Panc1 (cell line): Measurements from ENCODE around the gene ARHGEF10L. TPM values are rescaled to one million over a fixed set of nuclear protein-coding genes. Genes with fewer than 3 reads are reported as not detected.

Source experiments
- ATAC-seq: fragments of 200-7000 bp; cut with Tn5 transposase; 2 replicates; pipeline ENCODE4 v1.9.1; 2020; ENCODE audit warnings: mild to moderate bottlenecking, moderate library complexity
- BruUV-seq: library from RNA; stranded (reverse); fragments of 400-500 nt; replicated peaks from 2 replicates; lab custom pipeline; 2021; lab: Mats Ljungman, UMichigan
- CTCF ChIA-PET: fragments of 300-600 bp; sonication (Branson Sonifier 250); formaldehyde crosslinking; loops from one replicate; lab custom pipeline; 2022; ENCODE audit warnings: antibody characterized with exemption; lab: Charles Lee
- POLR2A ChIA-PET: fragments of 300-600 bp; sonication (Branson Sonifier 250); formaldehyde crosslinking; loops from one replicate; lab custom pipeline; 2022; ENCODE audit warnings: antibody characterized with exemption; lab: Charles Lee
- DNase-seq: peaks from one replicate; pipeline ENCODE4 v3.0.0-alpha.2; 2010; ENCODE audit warnings: low read depth, low spot score
- H3K27ac ChIP-seq: 2 replicates; pipeline ENCODE4 v1.5.1; 2011; ENCODE audit warnings: mild to moderate bottlenecking, low read length, inconsistent platforms
- H3K27me3 ChIP-seq: fragments of 200-500 bp; sonication (Bioruptor generic); 2 replicates; pipeline ENCODE4 v1.6.0; 2014; ENCODE audit warnings: low read length, inconsistent platforms; ENCODE audit not compliant: control insufficient read depth, insufficient read depth
- H3K36me3 ChIP-seq: fragments of 200-500 bp; sonication (Bioruptor generic); 2 replicates; pipeline ENCODE4 v1.5.1; 2014; ENCODE audit warnings: inconsistent platforms, mild to moderate bottlenecking, low read length, moderate library complexity; ENCODE audit not compliant: control insufficient read depth, insufficient read depth
- H3K4me1 ChIP-seq: 2 replicates; pipeline ENCODE4 v1.5.1; 2011; ENCODE audit warnings: inconsistent platforms, mild to moderate bottlenecking, low read length, moderate library complexity; ENCODE audit not compliant: control insufficient read depth, insufficient read depth
- H3K4me3 ChIP-seq, 2 experiments: 2 replicates each; pipeline ENCODE4 v1.5.1; 2011 to 2012; ENCODE audit warnings: low read depth in 2 of 2, low read length in 2 of 2, mild to moderate bottlenecking in 2 of 2, inconsistent platforms in 1 of 2, moderate library complexity in 1 of 2
- H3K9me3 ChIP-seq: fragments of 200-500 bp; sonication (Bioruptor generic); 2 replicates; pipeline ENCODE4 v1.5.1; 2014; ENCODE audit warnings: low read depth, mild to moderate bottlenecking, inconsistent platforms, low read length, moderate library complexity; ENCODE audit not compliant: control insufficient read depth, insufficient read depth
- POLR2AphosphoS5 ChIP-seq: IDR thresholded peaks from 2 replicates; pipeline ENCODE4 v1.6.1; 2012; ENCODE audit warnings: mild to moderate bottlenecking, low read depth, low read length, moderate library complexity
- REST ChIP-seq, 2 experiments: IDR thresholded peaks; 2 replicates each; pipeline ENCODE4 v1.6.1; 2011 to 2012; ENCODE audit warnings: low read depth in 2 of 2, control low read depth in 1 of 2, low read length in 1 of 2, mild to moderate bottlenecking in 1 of 2, moderate library complexity in 1 of 2; ENCODE audit not compliant: insufficient read depth in 1 of 2
- SIN3A ChIP-seq: IDR thresholded peaks from 2 replicates; pipeline ENCODE4 v1.6.1; 2012; ENCODE audit warnings: low read depth, mild to moderate bottlenecking, low read length, moderate library complexity, borderline replicate concordance; ENCODE audit not compliant: insufficient read depth
- TCF7L2 ChIP-seq: IDR thresholded peaks from 2 replicates; pipeline ENCODE4 v1.6.1; 2011; ENCODE audit warnings: mild to moderate bottlenecking, low read depth, low read length, inconsistent platforms
- in situ Hi-C: cut with HindIII; loops from 2 replicates; pipeline ENCODE4 v1.10.0; 2016; ENCODE audit warnings: low sequenced_read_pairs, low pct_unique_long_range_greater_than_20kb
- intact Hi-C: fragments of 100-400 bp; cut with micrococcal nuclease; formaldehyde crosslinking; loops from one replicate; pipeline ENCODE4 v1.10.0; 2022; ENCODE audit not compliant: unreplicated experiment
- total RNA-seq: library from RNA; stranded (reverse); gene quantifications from one replicate; pipeline ENCODE4 v1.2.1, GENCODE V29; 2021; ENCODE audit not compliant: unreplicated experiment
- TF ChIP-seq, protein P1 (sequence below): fragments of 450-650 bp; IDR thresholded peaks from 2 replicates; pipeline ENCODE4 v1.5.1; 2017; ENCODE audit warnings: mild to moderate bottlenecking

The ARHGEF10L gene
- total RNA-seq, 1 experiment from 2014 or later = 5.9 TPM

DNA sequence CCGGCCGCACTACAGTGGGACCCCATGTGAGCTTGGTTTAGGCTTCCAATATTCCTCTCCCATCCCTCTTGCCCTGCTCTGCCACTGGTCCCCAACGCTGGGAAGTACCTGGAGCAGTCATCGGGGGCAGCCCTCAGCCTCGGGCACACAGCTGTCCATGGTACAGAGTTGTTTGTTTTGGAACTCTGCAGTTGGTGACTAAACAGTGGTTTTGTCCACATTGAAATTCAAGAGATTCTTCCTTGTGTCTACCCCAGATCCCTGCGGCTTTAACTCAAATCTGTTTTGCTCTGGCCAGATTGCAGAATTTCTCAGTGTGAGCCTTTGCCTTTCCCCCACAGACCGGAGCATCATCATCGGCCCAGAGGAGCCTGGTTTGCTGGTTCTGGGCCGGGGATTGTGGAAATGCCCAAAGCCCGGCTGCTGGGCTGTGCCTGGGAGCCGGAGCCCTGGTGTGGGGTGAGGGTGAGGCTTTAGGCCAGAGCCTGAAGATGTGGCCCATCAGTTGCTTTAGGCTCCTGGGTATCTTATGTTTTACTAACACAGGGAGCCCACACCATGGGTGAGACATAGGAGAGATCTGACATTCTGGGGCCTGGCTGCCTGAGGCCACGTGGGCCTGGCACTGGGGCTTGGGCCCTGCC lies 93.2 kb downstream of the ARHGEF10L start:
- TF ChIP-seq SIN3A (no peak), REST (IDR thresholded peaks at IDR 0.05; ENCODE audit: insufficient read depth in 1 of 2, low read depth in 2 of 2, low read length in 1 of 2) (peak in 1 of 2 experiments; percentile 54; a peak in 1 of 4 replicates)
- TF ChIP-seq, protein P1, sequence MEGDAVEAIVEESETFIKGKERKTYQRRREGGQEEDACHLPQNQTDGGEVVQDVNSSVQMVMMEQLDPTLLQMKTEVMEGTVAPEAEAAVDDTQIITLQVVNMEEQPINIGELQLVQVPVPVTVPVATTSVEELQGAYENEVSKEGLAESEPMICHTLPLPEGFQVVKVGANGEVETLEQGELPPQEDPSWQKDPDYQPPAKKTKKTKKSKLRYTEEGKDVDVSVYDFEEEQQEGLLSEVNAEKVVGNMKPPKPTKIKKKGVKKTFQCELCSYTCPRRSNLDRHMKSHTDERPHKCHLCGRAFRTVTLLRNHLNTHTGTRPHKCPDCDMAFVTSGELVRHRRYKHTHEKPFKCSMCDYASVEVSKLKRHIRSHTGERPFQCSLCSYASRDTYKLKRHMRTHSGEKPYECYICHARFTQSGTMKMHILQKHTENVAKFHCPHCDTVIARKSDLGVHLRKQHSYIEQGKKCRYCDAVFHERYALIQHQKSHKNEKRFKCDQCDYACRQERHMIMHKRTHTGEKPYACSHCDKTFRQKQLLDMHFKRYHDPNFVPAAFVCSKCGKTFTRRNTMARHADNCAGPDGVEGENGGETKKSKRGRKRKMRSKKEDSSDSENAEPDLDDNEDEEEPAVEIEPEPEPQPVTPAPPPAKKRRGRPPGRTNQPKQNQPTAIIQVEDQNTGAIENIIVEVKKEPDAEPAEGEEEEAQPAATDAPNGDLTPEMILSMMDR = no peak
- Histone ChIP-seq H3K9me3 (no peaks in the 10 kb centered on the region), H3K27ac (no peak overlapping the region), H3K4me1 (peaks cover 5% of the 10 kb centered on the region; the same call in 1 of the 2 replicates), H3K27me3 (no peaks in the 10 kb centered on the region), H3K4me3 (no peak overlapping the region), H3K36me3 (no peaks in the 10 kb centered on the region)
- ATAC-seq = peak; percentile 71
- no peak for DNase-seq
- no TSS peak for BruUV-seq
- intact Hi-C loops (no loop called here), in situ Hi-C loops (no loop called here)
- ChIA-PET POLR2A (no interaction called here), CTCF (no interaction called here)

GRCh38 chr1:17633654-17634053 lies 94.2 kb downstream of the ARHGEF10L start:
- Histone ChIP-seq H3K27ac (no peak overlapping the region), H3K4me3 (no peak overlapping the region), H3K4me1 (peaks cover 5% of the 10 kb centered on the region; the same call in 1 of the 2 replicates), H3K27me3 (no peaks in the 10 kb centered on the region), H3K9me3 (no peaks in the 10 kb centered on the region), H3K36me3 (no peaks in the 10 kb centered on the region)
- ChIA-PET POLR2A (no interaction called here), CTCF (no interaction called here)
- in situ Hi-C loops (no loop called here), intact Hi-C loops (no loop called here)
- no peak for DNase-seq
- ATAC-seq = peak; percentile 40; the same call in 1 of the 2 replicates
- no TSS peak for BruUV-seq
- TF ChIP-seq TCF7L2 (no peak), REST (IDR thresholded peaks at IDR 0.05; ENCODE audit: insufficient read depth in 1 of 2, low read depth in 2 of 2, low read length in 1 of 2) (no peak), SIN3A (no peak), POLR2AphosphoS5 (no peak)
- TF ChIP-seq, protein P1 = no peak
